GM23338 (cell line): ENCODE measurements around the gene SERPINB8. TPM values are rescaled to one million over a fixed set of nuclear protein-coding genes. Genes with fewer than 3 reads are reported as not detected.

ENCODE experiments used
- ATAC-seq: fragments of 200-7000 bp; cut with Tn5 transposase; 3 replicates; pipeline ENCODE4 v1.9.1; 2020
- DNase-seq: peaks from one replicate; pipeline ENCODE4 v3.0.0-alpha.2; 2015; ENCODE audit warnings: low spot score
- H2AFZ ChIP-seq: fragments of 200-600 bp; sonication (generic); 2 replicates; pipeline ENCODE4 v1.8.0; 2016; ENCODE audit warnings: antibody characterized with exemption, mild to moderate bottlenecking, moderate library complexity
- H3F3A ChIP-seq: fragments of 200-600 bp; sonication (generic); replicated peaks from 2 replicates; pipeline ENCODE4 v1.8.0; 2017; ENCODE audit warnings: antibody characterized with exemption, mixed run types, low read depth
- H3K27ac ChIP-seq: fragments of 200-600 bp; sonication (generic); 2 replicates; pipeline ENCODE4 v1.6.1; 2016; ENCODE audit warnings: low read depth
- H3K27me3 ChIP-seq: fragments of 200-600 bp; sonication (generic); 2 replicates; pipeline ENCODE4 v1.8.0; 2016; ENCODE audit warnings: mild to moderate bottlenecking, mixed run types, moderate library complexity; ENCODE audit not compliant: insufficient read depth
- H3K36me3 ChIP-seq: fragments of 200-600 bp; sonication (generic); 2 replicates; pipeline ENCODE4 v1.8.0; 2016; ENCODE audit warnings: mild to moderate bottlenecking; ENCODE audit not compliant: insufficient read depth
- H3K4me1 ChIP-seq: fragments of 200-600 bp; sonication (generic); 2 replicates; pipeline ENCODE4 v1.8.0; 2016; ENCODE audit warnings: mild to moderate bottlenecking, moderate library complexity; ENCODE audit not compliant: insufficient read depth
- H3K4me2 ChIP-seq: fragments of 200-600 bp; sonication (generic); 2 replicates; pipeline ENCODE4 v1.7.1; 2017; ENCODE audit warnings: mixed run types
- H3K4me3 ChIP-seq: fragments of 200-600 bp; sonication (generic); 2 replicates; pipeline ENCODE4 v1.6.1; 2016; ENCODE audit warnings: mixed run types
- H3K79me2 ChIP-seq: fragments of 200-600 bp; sonication (generic); replicated peaks from 2 replicates; pipeline ENCODE4 v1.8.0; 2017; ENCODE audit warnings: mild to moderate bottlenecking; ENCODE audit not compliant: insufficient read depth
- H3K9me2 ChIP-seq: fragments of 200-600 bp; sonication (generic); 2 replicates; pipeline ENCODE4 v1.8.0; 2017; ENCODE audit not compliant: insufficient read depth
- H4K20me1 ChIP-seq: fragments of 200-600 bp; sonication (generic); replicated peaks from 2 replicates; pipeline ENCODE4 v1.8.0; 2017; ENCODE audit warnings: mild to moderate bottlenecking; ENCODE audit not compliant: insufficient read depth
- H3K27ac Mint-ChIP-seq: 2 replicates; pipeline ENCODE4 v1.8.0; 2020; ENCODE audit warnings: inconsistent platforms, mild to moderate bottlenecking, moderate library complexity, mixed read lengths
- H3K27me3 Mint-ChIP-seq: 3 replicates; pipeline ENCODE4 v1.8.0; 2022; ENCODE audit warnings: low read depth, mild to moderate bottlenecking, moderate library complexity, mixed read lengths, inconsistent platforms; ENCODE audit not compliant: insufficient read depth, poor library complexity
- H3K36me3 Mint-ChIP-seq: 3 replicates; pipeline ENCODE4 v1.8.0; 2021; ENCODE audit warnings: low read depth, mild to moderate bottlenecking, inconsistent platforms, moderate library complexity, mixed read lengths
- H3K4me1 Mint-ChIP-seq: 3 replicates; pipeline ENCODE4 v1.8.0; 2020; ENCODE audit warnings: mild to moderate bottlenecking, inconsistent platforms, mixed read lengths
- H3K4me3 Mint-ChIP-seq: 3 replicates; pipeline ENCODE4 v1.8.0; 2021; ENCODE audit warnings: moderate library complexity, mild to moderate bottlenecking, inconsistent platforms, mixed read lengths
- H3K9me3 Mint-ChIP-seq: 3 replicates; pipeline ENCODE4 v1.8.0; 2020; ENCODE audit warnings: moderate library complexity, mild to moderate bottlenecking, inconsistent platforms, mixed read lengths
- CREB1 ChIP-seq: fragments of 250-450 bp; sonication (Bioruptor Pico); IDR thresholded peaks from 2 replicates; pipeline ENCODE4 v1.5.0; 2020; ENCODE audit warnings: low read depth, mild to moderate bottlenecking, moderate library complexity
- CTCF ChIP-seq, 2 experiments: fragments of 200-600 bp in 1 of 2; sonication (generic) in 1 of 2; conservative IDR thresholded peaks; 2 replicates each; pipeline versions ENCODE4 v1.5.1 to v1.6.1; 2016 to 2017; ENCODE audit warnings: antibody characterized with exemption in 2 of 2, low read depth in 2 of 2, mild to moderate bottlenecking in 2 of 2, moderate library complexity in 1 of 2
- ETS1 ChIP-seq: IDR thresholded peaks from 2 replicates; pipeline ENCODE4 v1.6.1; 2016; ENCODE audit warnings: antibody characterized with exemption
- EZH2 ChIP-seq: fragments of 200-600 bp; sonication (generic); IDR thresholded peaks from one replicate; pipeline ENCODE4 v1.8.0; 2017; ENCODE audit warnings: antibody characterized with exemption, mild to moderate bottlenecking, low read depth; ENCODE audit not compliant: unreplicated experiment
- EZH2phosphoT487 ChIP-seq: fragments of 200-600 bp; sonication (generic); IDR thresholded peaks from one replicate; pipeline ENCODE4 v1.8.1; 2018; ENCODE audit warnings: antibody characterized with exemption; ENCODE audit not compliant: unreplicated experiment
- JUNB ChIP-seq: IDR thresholded peaks from one replicate; pipeline ENCODE4 v1.6.1; 2016; ENCODE audit warnings: antibody characterized with exemption; ENCODE audit not compliant: unreplicated experiment
- NANOG ChIP-seq: IDR thresholded peaks from 2 replicates; pipeline ENCODE4 v1.6.1; 2016; ENCODE audit warnings: antibody characterized with exemption, borderline replicate concordance
- POLR2AphosphoS5 ChIP-seq: IDR thresholded peaks from 2 replicates; pipeline ENCODE4 v1.6.1; 2016; ENCODE audit warnings: antibody characterized with exemption, low read depth
- REST ChIP-seq: IDR thresholded peaks from one replicate; pipeline ENCODE4 v1.6.1; 2018; ENCODE audit warnings: antibody characterized with exemption; ENCODE audit not compliant: unreplicated experiment
- STAT1 ChIP-seq: IDR thresholded peaks from one replicate; pipeline ENCODE4 v1.6.1; 2016; ENCODE audit warnings: antibody characterized with exemption; ENCODE audit not compliant: unreplicated experiment
- ZNF331 ChIP-seq: fragments of 250-450 bp; sonication (Bioruptor Pico); IDR thresholded peaks from 2 replicates; pipeline ENCODE4 v1.5.0; 2020; ENCODE audit warnings: low read depth, mild to moderate bottlenecking, moderate library complexity
- polyA plus RNA-seq: library from polyadenylated mRNA; unstranded; fragments of >200 nt; fragmentation: Nextera tagmentation; extraction: Ambion mirVana; gene quantifications from 2 replicates; pipeline ENCODE4 v1.2.1, GENCODE V29; 2016
- total RNA-seq: library from RNA; depleted of rRNA; stranded (reverse); fragments of >200 nt; shearing (Covaris generic); gene quantifications from 2 replicates; pipeline ENCODE4 v1.2.3, GENCODE V29; 2014
- TF ChIP-seq, protein P1 (sequence below): fragments of 250-450 bp; sonication (Bioruptor Pico); IDR thresholded peaks from 2 replicates; pipeline ENCODE4 v1.5.0; 2020; ENCODE audit warnings: mild to moderate bottlenecking, moderate library complexity

Gene SERPINB8
- total and polyA plus RNA-seq, 2 experiments from 2014 or later, result 0.50 to 2.1 TPM

GRCh38 chr18:63975628-63976027 lies 5.7 kb downstream of the SERPINB8 start (continued):
- no peak for TF ChIP-seq ZNF331 (CRISPR knock-in tag)

DNA sequence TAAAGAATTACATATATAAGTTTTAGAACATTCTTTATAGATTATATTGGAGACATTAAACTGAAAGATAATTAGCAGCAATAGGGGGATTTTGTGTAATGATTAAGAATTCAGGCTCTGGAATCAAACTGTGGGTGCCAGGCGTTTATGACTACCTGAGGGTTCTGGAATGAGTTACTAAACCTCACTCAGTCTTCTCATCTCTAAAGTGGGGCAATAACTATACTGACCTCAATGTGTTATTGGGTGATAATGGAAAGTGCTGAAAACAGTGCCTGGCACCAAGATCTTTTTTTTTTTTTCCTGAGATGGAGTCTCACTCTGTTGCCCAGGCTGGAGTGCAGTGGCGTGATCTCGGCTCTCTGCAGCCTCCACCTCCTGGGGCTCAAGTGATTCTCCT lies 7.2 kb downstream of the SERPINB8 start:
- TF ChIP-seq JUNB (no peak), ETS1 (no peak), STAT1 (no peak), POLR2AphosphoS5 (no peak), REST (no peak), CREB1 (no peak), ZNF331 (CRISPR knock-in tag) (no peak), NANOG (no peak), EZH2 (no peak), EZH2phosphoT487 (no peak), CTCF (conservative IDR thresholded peaks at IDR 0.05; ENCODE audit: low read depth in 2 of 2) (no peak)
- TF ChIP-seq, protein P1, sequence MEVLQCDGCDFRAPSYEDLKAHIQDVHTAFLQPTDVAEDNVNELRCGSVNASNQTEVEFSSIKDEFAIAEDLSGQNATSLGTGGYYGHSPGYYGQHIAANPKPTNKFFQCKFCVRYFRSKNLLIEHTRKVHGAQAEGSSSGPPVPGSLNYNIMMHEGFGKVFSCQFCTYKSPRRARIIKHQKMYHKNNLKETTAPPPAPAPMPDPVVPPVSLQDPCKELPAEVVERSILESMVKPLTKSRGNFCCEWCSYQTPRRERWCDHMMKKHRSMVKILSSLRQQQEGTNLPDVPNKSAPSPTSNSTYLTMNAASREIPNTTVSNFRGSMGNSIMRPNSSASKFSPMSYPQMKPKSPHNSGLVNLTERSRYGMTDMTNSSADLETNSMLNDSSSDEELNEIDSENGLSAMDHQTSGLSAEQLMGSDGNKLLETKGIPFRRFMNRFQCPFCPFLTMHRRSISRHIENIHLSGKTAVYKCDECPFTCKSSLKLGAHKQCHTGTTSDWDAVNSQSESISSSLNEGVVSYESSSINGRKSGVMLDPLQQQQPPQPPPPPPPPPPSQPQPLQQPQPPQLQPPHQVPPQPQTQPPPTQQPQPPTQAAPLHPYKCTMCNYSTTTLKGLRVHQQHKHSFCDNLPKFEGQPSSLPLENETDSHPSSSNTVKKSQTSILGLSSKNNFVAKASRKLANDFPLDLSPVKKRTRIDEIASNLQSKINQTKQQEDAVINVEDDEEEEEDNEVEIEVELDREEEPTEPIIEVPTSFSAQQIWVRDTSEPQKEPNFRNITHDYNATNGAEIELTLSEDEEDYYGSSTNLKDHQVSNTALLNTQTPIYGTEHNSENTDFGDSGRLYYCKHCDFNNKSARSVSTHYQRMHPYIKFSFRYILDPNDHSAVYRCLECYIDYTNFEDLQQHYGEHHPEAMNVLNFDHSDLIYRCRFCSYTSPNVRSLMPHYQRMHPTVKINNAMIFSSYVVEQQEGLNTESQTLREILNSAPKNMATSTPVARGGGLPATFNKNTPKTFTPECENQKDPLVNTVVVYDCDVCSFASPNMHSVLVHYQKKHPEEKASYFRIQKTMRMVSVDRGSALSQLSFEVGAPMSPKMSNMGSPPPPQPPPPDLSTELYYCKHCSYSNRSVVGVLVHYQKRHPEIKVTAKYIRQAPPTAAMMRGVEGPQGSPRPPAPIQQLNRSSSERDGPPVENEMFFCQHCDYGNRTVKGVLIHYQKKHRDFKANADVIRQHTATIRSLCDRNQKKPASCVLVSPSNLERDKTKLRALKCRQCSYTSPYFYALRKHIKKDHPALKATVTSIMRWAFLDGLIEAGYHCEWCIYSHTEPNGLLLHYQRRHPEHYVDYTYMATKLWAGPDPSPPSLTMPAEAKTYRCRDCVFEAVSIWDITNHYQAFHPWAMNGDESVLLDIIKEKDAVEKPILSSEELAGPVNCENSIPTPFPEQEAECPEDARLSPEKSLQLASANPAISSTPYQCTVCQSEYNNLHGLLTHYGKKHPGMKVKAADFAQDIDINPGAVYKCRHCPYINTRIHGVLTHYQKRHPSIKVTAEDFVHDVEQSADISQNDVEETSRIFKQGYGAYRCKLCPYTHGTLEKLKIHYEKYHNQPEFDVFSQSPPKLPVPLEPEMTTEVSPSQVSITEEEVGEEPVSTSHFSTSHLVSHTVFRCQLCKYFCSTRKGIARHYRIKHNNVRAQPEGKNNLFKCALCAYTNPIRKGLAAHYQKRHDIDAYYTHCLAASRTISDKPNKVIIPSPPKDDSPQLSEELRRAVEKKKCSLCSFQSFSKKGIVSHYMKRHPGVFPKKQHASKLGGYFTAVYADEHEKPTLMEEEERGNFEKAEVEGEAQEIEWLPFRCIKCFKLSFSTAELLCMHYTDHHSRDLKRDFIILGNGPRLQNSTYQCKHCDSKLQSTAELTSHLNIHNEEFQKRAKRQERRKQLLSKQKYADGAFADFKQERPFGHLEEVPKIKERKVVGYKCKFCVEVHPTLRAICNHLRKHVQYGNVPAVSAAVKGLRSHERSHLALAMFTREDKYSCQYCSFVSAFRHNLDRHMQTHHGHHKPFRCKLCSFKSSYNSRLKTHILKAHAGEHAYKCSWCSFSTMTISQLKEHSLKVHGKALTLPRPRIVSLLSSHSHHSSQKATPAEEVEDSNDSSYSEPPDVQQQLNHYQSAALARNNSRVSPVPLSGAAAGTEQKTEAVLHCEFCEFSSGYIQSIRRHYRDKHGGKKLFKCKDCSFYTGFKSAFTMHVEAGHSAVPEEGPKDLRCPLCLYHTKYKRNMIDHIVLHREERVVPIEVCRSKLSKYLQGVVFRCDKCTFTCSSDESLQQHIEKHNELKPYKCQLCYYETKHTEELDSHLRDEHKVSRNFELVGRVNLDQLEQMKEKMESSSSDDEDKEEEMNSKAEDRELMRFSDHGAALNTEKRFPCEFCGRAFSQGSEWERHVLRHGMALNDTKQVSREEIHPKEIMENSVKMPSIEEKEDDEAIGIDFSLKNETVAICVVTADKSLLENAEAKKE (CRISPR knock-in tag), result no peak
- Histone ChIP-seq H3K27ac (no peak overlapping the region), H3K4me3 (no peak overlapping the region), H3K9me2 (no peaks in the 10 kb centered on the region), H2AFZ (no peak overlapping the region), H3K79me2 (no peaks in the 10 kb centered on the region; the same call in 1 of the 2 replicates), H3K4me1 (no peaks in the 10 kb centered on the region), H3K4me2 (no peak overlapping the region), H4K20me1 (no peaks in the 10 kb centered on the region), H3F3A (no peaks in the 10 kb centered on the region), H3K27me3 (peaks cover 84% of the 10 kb centered on the region), H3K36me3 (no peaks in the 10 kb centered on the region)
- Mint-ChIP-seq H3K9me3 (no peaks in the 10 kb centered on the region), H3K4me3 (no peak overlapping the region), H3K27ac (no peak overlapping the region), H3K27me3 (peaks cover 56% of the 10 kb centered on the region), H3K4me1 (peaks cover 5% of the 10 kb centered on the region), H3K36me3 (no peaks in the 10 kb centered on the region)
- DNase-seq, result no peak
- ATAC-seq, result no peak
